GM19240 (cell line): ENCODE results near the gene SFRP2.

Experiments used
- DNase-seq: peaks from one replicate; pipeline ENCODE4 v3.0.0; 2011; ENCODE audit warnings: low spot score; ENCODE audit not compliant: insufficient read length

The SFRP2 gene

GRCh38 chr4:153788413-153789276 lies at the start of gene SFRP2:
Gene SFRP2 (minus strand): TSS chr4:153789083. CDS start chr4:153788835, 248 bp downstream.
- no peak for DNase-seq

- no peak for DNase-seq
These were observed 49.7 kb upstream of the SFRP2 start for GRCh38 chr4:153838564-153838963.

GRCh38 chr4:153834901-153835300 lies 46.0 kb upstream of the SFRP2 start:
- DNase-seq = no peak

- DNase-seq = no peak
These were observed 43.9 kb upstream of the SFRP2 start for GRCh38 chr4:153832720-153833287.

- DNase-seq = no peak
These were observed 43.2 kb upstream of the SFRP2 start for GRCh38 chr4:153832054-153832453.

- DNase-seq = no peak
These were observed 42.4 kb upstream of the SFRP2 start for GRCh38 chr4:153831245-153831644.

- DNase-seq = no peak
These were observed 36.8 kb upstream of the SFRP2 start for GRCh38 chr4:153825691-153826090.

- no peak for DNase-seq
These were observed 36.2 kb upstream of the SFRP2 start for GRCh38 chr4:153825126-153825525.

GRCh38 chr4:153824501-153824900 lies 35.6 kb upstream of the SFRP2 start:
- DNase-seq = no peak

GRCh38 chr4:153823483-153823882 lies 34.6 kb upstream of the SFRP2 start:
- DNase-seq = no peak

- DNase-seq = no peak
These were observed 33.4 kb upstream of the SFRP2 start for GRCh38 chr4:153822316-153822715.

- no peak for DNase-seq
These were observed 28.6 kb upstream of the SFRP2 start for GRCh38 chr4:153817466-153817865.

GRCh38 chr4:153816542-153816941 lies 27.7 kb upstream of the SFRP2 start:
- no peak for DNase-seq

GRCh38 chr4:153814789-153815188 lies 25.9 kb upstream of the SFRP2 start:
- no peak for DNase-seq

GRCh38 chr4:153809916-153810810 lies 21.3 kb upstream of the SFRP2 start:
- DNase-seq = no peak

- no peak for DNase-seq
These were observed 20.4 kb upstream of the SFRP2 start for GRCh38 chr4:153809307-153809706.

- no peak for DNase-seq
These were observed 19.3 kb upstream of the SFRP2 start for GRCh38 chr4:153808175-153808574.

GRCh38 chr4:153806073-153806472 lies 17.2 kb upstream of the SFRP2 start:
- DNase-seq = no peak

GRCh38 chr4:153804722-153805121 lies 15.8 kb upstream of the SFRP2 start:
- no peak for DNase-seq

- no peak for DNase-seq
These were observed 10.8 kb upstream of the SFRP2 start for GRCh38 chr4:153799694-153800074.

- no peak for DNase-seq
These were observed 10.2 kb upstream of the SFRP2 start for GRCh38 chr4:153798901-153799693.
